GM12878 (cell line): ENCODE results near the gene TNFAIP3. TPM values are rescaled to one million over a fixed set of nuclear protein-coding genes. Genes with fewer than 3 reads are reported as not detected.
A peak's percentile ranks its signal among the peaks of the same experiment; 100 is the strongest.

ENCODE experiments used
- ATAC-seq: fragments of 200-7000 bp; cut with Tn5 transposase; 3 replicates; pipeline ENCODE4 v1.9.1; 2020; ENCODE audit warnings: mild to moderate bottlenecking, moderate library complexity
- BruUV-seq: library from RNA; stranded (reverse); fragments of 400-500 nt; replicated peaks from 2 replicates; lab custom pipeline; 2021; lab: Mats Ljungman, UMichigan
- CTCF ChIA-PET: fragments of 300-600 bp; sonication (Branson Sonifier 250); formaldehyde crosslinking; extraction: SDS; loops from one replicate; lab custom pipeline; 2021; ENCODE audit warnings: inconsistent platforms; lab: Yijun Ruan, JAX
- POLR2A ChIA-PET: fragments of 350-600 bp; formaldehyde crosslinking; extraction: SDS; loops from one replicate; lab custom pipeline; 2021; ENCODE audit warnings: inconsistent platforms; lab: Charles Lee
- RAD21 ChIA-PET: fragments of 300-600 bp; sonication (Branson Sonifier 250); formaldehyde crosslinking; loops from one replicate; lab custom pipeline; 2023; ENCODE audit warnings: antibody characterized with exemption; ENCODE audit not compliant: unreplicated experiment; lab: Charles Lee
- SMC1A ChIA-PET: fragments of 300-600 bp; sonication (Branson Sonifier 250); formaldehyde crosslinking; loops from one replicate; lab custom pipeline; 2023; ENCODE audit not compliant: unreplicated experiment, uncharacterized antibody; lab: Charles Lee
- DNase-seq: peaks from one replicate; pipeline ENCODE4 v3.0.0-alpha.2; 2011; ENCODE audit warnings: low read depth, low spot score
- FAIRE-seq: peaks from 3 replicates; lab custom pipeline; 2011; peaks lifted over from hg19 to GRCh38; lab: Jason Lieb, UNC
- H2AFZ ChIP-seq: 2 replicates; pipeline ENCODE4 v1.6.0; 2011; ENCODE audit warnings: low read depth, low read length, control low read depth; ENCODE audit not compliant: control insufficient read depth
- H3K27ac ChIP-seq: 2 replicates; pipeline ENCODE4 v1.5.1; 2011; ENCODE audit warnings: control low read depth; ENCODE audit not compliant: control insufficient read depth, insufficient read depth
- H3K27me3 ChIP-seq, 2 experiments: replicated peaks in 1 of 2; 2 replicates each; pipeline versions ENCODE4 v1.6.0 to v1.6.1; 2011; ENCODE audit warnings: low read length in 1 of 2; ENCODE audit not compliant: control insufficient read depth in 2 of 2, insufficient read depth in 2 of 2
- H3K36me3 ChIP-seq, 2 experiments: 2 replicates each; pipeline ENCODE4 v1.5.1; 2011; ENCODE audit warnings: low read length in 1 of 2; ENCODE audit not compliant: control insufficient read depth in 2 of 2, insufficient read depth in 2 of 2
- H3K4me1 ChIP-seq: 2 replicates; pipeline ENCODE4 v1.6.1; 2011; ENCODE audit warnings: mild to moderate bottlenecking, low read length, moderate library complexity, mixed read lengths; ENCODE audit not compliant: control insufficient read depth, insufficient read depth
- H3K4me2 ChIP-seq: 2 replicates; pipeline ENCODE4 v1.6.0; 2011; ENCODE audit warnings: control low read depth; ENCODE audit not compliant: control insufficient read depth, insufficient read depth
- H3K4me3 ChIP-seq: fragments of 200-600 bp; sonication (generic); 2 replicates; pipeline ENCODE4 v1.5.1; 2016
- H3K79me2 ChIP-seq: 2 replicates; pipeline ENCODE4 v1.6.0; 2011; ENCODE audit warnings: low read length; ENCODE audit not compliant: control insufficient read depth, insufficient read depth
- H3K9ac ChIP-seq: 2 replicates; pipeline ENCODE4 v1.8.0; 2011; ENCODE audit warnings: low read length, control low read depth, mixed read lengths; ENCODE audit not compliant: control insufficient read depth, insufficient read depth
- H3K9me3 ChIP-seq: replicated peaks from 3 replicates; pipeline ENCODE4 v1.5.1; 2011; ENCODE audit warnings: mild to moderate bottlenecking, low read length; ENCODE audit not compliant: control insufficient read depth, insufficient read depth
- H4K20me1 ChIP-seq: 2 replicates; pipeline ENCODE4 v1.6.0; 2011; ENCODE audit not compliant: control insufficient read depth, insufficient read depth
- CEBPB ChIP-seq, 2 experiments: fragments of 150-350 bp in 1 of 2; IDR thresholded peaks; 2 replicates each; pipeline ENCODE4 v1.6.1; 2012 to 2014; ENCODE audit warnings: low read depth in 2 of 2, low read length in 2 of 2, borderline replicate concordance in 1 of 2, inconsistent platforms in 1 of 2
- MLLT1 ChIP-seq: fragments of 450-650 bp; IDR thresholded peaks from 2 replicates; pipeline ENCODE4 v1.6.1; 2016; ENCODE audit warnings: mild to moderate bottlenecking
- MTA2 ChIP-seq: fragments of 450-650 bp; IDR thresholded peaks from 2 replicates; pipeline ENCODE4 v1.6.1; 2016; ENCODE audit warnings: low read depth, mild to moderate bottlenecking, moderate library complexity
- RUNX3 ChIP-seq: IDR thresholded peaks from 2 replicates; pipeline ENCODE4 v1.6.1; 2012; ENCODE audit warnings: low read length, inconsistent platforms
- WGBS: methylation state at CpG from one replicate; pipeline ENCODE4 v1.1.6; 2016; ENCODE audit warnings: low lambda C conversion rate; ENCODE audit not compliant: insufficient replicate concordance, insufficient coverage; ENCODE audit errors: missing lambda C conversion rate; 5-methylcytosine and 5-hydroxymethylcytosine counted together
- in situ Hi-C: fragments of 300-500 bp; cut with MboI; formaldehyde crosslinking; loops from 9 replicates; pipeline ENCODE4 v1.14.3; 2018; ENCODE audit warnings: mixed read lengths
- intact Hi-C: fragments of 100-400 bp; cut with micrococcal nuclease; formaldehyde crosslinking; loops from one replicate; pipeline ENCODE4 v1.14.2; 2022; ENCODE audit not compliant: unreplicated experiment
- polyA plus RNA-seq, 11 experiments: library from polyadenylated mRNA; depleted of rRNA in 4 of 11; unstranded in 6 of 11; stranded (reverse) in 5 of 11; fragments of >200 nt; fragmentation: Nextera tagmentation in 4 of 11; fragmentation: Illumina TruSeq in 1 of 11; extraction: Ambion mirVana in 4 of 11; extraction: Trizol in 1 of 11; gene quantifications; 1 replicate in 1 of 11; 2 replicates in 10 of 11; pipeline versions ENCODE4 v1.2.1 to v1.2.3, GENCODE V29; 2011 to 2016; ENCODE audit warnings: inconsistent platforms in 2 of 11, missing spikeins in 2 of 11, low read depth in 1 of 11
- total RNA-seq, 4 experiments: library from RNA; depleted of rRNA in 3 of 4; stranded (reverse); fragments of >200 nt in 3 of 4; fragmentation: Illumina TruSeq in 1 of 4; extraction: Trizol in 1 of 4; gene quantifications; 2 replicates each; pipeline versions ENCODE4 v1.2.1 to v1.2.3, GENCODE V29; 2013 to 2021

Gene TNFAIP3
- total and polyA plus RNA-seq, 10 of the 15 experiments (the other 5 are each of a cell fraction or from before 2014, with no cell fraction given) = 18.0 to 350 (median 127) TPM

DNA sequence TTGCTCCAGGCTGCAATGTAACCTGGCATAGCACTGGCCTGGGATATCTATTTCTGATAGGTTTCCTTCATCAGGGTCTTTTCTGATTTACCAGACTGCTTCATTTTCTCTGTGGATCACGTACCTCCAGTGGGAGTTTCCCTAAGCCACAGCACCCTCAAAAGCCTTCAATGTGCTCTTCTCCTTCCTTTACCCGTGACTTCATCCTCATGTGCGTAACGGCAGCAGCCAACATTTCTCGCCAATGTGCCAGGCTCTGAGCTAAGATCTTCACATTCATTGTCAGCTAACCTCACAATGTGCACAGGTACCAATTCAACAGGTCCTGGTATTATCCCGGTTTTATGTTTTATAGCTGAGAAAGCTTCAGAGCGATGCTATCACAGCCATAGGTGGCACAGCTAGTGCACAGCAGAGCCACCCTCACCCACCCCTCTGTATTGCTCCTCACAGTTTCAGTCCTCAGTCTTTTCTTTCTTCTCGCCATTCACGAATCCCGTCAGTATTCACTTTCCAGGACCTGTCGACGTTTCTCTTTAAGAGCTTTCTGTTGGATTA is 58.2 kb downstream of the TNFAIP3 start:
- H4K20me1 ChIP-seq = no peaks in the 10 kb centered on the region
- SMC1A ChIA-PET = interaction anchor here (1.1 to 34.9 kb wide), 9 partner anchors 9 to 217 kb away, joined by 3 to 1237 read pairs (median 20); partner anchors contain the start of gene TNFAIP3
- H3K36me3 ChIP-seq = no peaks in the 10 kb centered on the region
- no peak overlapping the region for H2AFZ ChIP-seq
- no peaks in the 10 kb centered on the region for H3K27me3 ChIP-seq
- CTCF ChIA-PET = interaction anchor here (1.1 to 6.1 kb wide), 11 partner anchors 9 to 126 kb away, joined by 3 to 102 read pairs (median 6); no protein-coding TSS in a partner anchor
- TF ChIP-seq CEBPB (IDR thresholded peaks at IDR 0.05; ENCODE audit: borderline replicate concordance in 1 of 2, low read depth in 2 of 2, low read length in 2 of 2) (no peak), MLLT1 (peak; percentile 62), RUNX3 (0 out of 2 replicates have a peak, but pooled peaks have one; percentile 23), MTA2 (no peak)
- RAD21 ChIA-PET = interaction anchor here (0.6 to 5.8 kb wide), 11 partner anchors 13 to 53 kb away, joined by 3 to 75 read pairs (median 11); no protein-coding TSS in a partner anchor
- FAIRE-seq = no peak
- no peak for ATAC-seq
- H3K79me2 ChIP-seq = peaks cover 5% of the 10 kb centered on the region
- H3K4me1 ChIP-seq = peaks cover 68% of the 10 kb centered on the region
- no TSS peak for BruUV-seq
- POLR2A ChIA-PET = interaction anchor here (0.6 to 9.2 kb wide), 11 partner anchors 9 to 219 kb away, joined by 3 to 153 read pairs (median 4); no protein-coding TSS in a partner anchor
- no peak overlapping the region for H3K4me3 ChIP-seq
- in situ Hi-C loops (no loop called here), intact Hi-C loops (loop anchor here (5.0 to 10.0 kb wide), 4 partner anchors 53 to 823 kb away; no protein-coding TSS in a partner anchor)
- no peaks in the 10 kb centered on the region for H3K9me3 ChIP-seq
- no peak for DNase-seq
- no peak overlapping the region for H3K9ac ChIP-seq
- no peak overlapping the region for H3K27ac ChIP-seq
- H3K4me2 ChIP-seq = no peak overlapping the region
- WGBS = 97% methylated on average over 12 of the region's 12 CpGs
